GM12873 (cell line): ENCODE measurements around the gene LEPR.
A peak's percentile ranks its signal among the peaks of the same experiment; 100 is the strongest.

Experiments used
- CTCF ChIP-seq: IDR thresholded peaks from 2 replicates; pipeline ENCODE4 v1.5.1; 2012; ENCODE audit warnings: low read depth, mild to moderate bottlenecking, moderate library complexity, low read length, control low read depth; ENCODE audit not compliant: insufficient read depth; ENCODE audit errors: missing control alignments

Gene LEPR

GRCh38 chr1:65431111-65431705, 10.7 kb downstream of the LEPR start:
- TF ChIP-seq CTCF: peak; percentile 55

- TF ChIP-seq CTCF: no peak
These were observed 12.4 kb downstream of the LEPR start for GRCh38 chr1:65432918-65433317.

- peak; percentile 15 for TF ChIP-seq CTCF
These were observed 13.8 kb downstream of the LEPR start for GRCh38 chr1:65434255-65434654.

GRCh38 chr1:65434760-65435159, 14.3 kb downstream of the LEPR start:
- no peak for TF ChIP-seq CTCF

- no peak for TF ChIP-seq CTCF
These were observed 15.5 kb downstream of the LEPR start for GRCh38 chr1:65435987-65436386.

GRCh38 chr1:65437616-65438015, 17.1 kb downstream of the LEPR start:
- TF ChIP-seq CTCF: no peak

- TF ChIP-seq CTCF: no peak
These were observed 19.9 kb downstream of the LEPR start for GRCh38 chr1:65440322-65440900.

- no peak for TF ChIP-seq CTCF
These were observed 20.4 kb downstream of the LEPR start for GRCh38 chr1:65440915-65441314.
